HG02870 (cell line): ENCODE data around the gene TOMM20L.
A peak's percentile ranks its signal among the peaks of the same experiment; 100 is the strongest.
"Not testable (repeated sequence)": the region's sequence is repeated elsewhere in the genome, so short reads cannot be mapped to it uniquely, and the experiment has no call there.

Source experiments
- ATAC-seq: cut with Tn5 transposase; IDR thresholded peaks from one replicate; pipeline ENCODE4 v1.9.1; 2021; ENCODE audit warnings: mild to moderate bottlenecking, moderate library complexity; ENCODE audit not compliant: unreplicated experiment

TOMM20L gene

GRCh38 chr14:58395812-58396788 lies at the start of gene TOMM20L:
Gene TOMM20L, plus strand, starts transcription at chr14:58395930. Its CDS starts 28 bp downstream, at chr14:58395958.
- ATAC-seq: peak; percentile 87

GRCh38 chr14:58353516-58354299 lies 42.0 kb upstream of the TOMM20L start:
- ATAC-seq: no peak

GRCh38 chr14:58354808-58355207 lies 40.9 kb upstream of the TOMM20L start:
- ATAC-seq: no peak

- ATAC-seq: no peak
Observed at GRCh38 chr14:58356268-58356667, 39.5 kb upstream of the TOMM20L start.

- ATAC-seq: not testable (repeated sequence)
Observed at GRCh38 chr14:58362272-58362671, 33.5 kb upstream of the TOMM20L start.

GRCh38 chr14:58362798-58363412 lies 32.8 kb upstream of the TOMM20L start:
- ATAC-seq: no peak

- no peak for ATAC-seq
Observed at GRCh38 chr14:58364316-58364715, 31.4 kb upstream of the TOMM20L start.

- no peak for ATAC-seq
Observed at GRCh38 chr14:58367296-58367695, 28.4 kb upstream of the TOMM20L start.

GRCh38 chr14:58368956-58369355 lies 26.8 kb upstream of the TOMM20L start:
- ATAC-seq: no peak

- no peak for ATAC-seq
Observed at GRCh38 chr14:58376791-58377190, 18.9 kb upstream of the TOMM20L start.

- ATAC-seq: no peak
Observed at GRCh38 chr14:58390830-58391229, 4.9 kb upstream of the TOMM20L start.

- no peak for ATAC-seq
Observed at GRCh38 chr14:58395562-58395811, 243 bp upstream of the TOMM20L start.

GRCh38 chr14:58397156-58397555 lies 1.4 kb downstream of the TOMM20L start:
- ATAC-seq: no peak

GRCh38 chr14:58398495-58398894 lies 2.8 kb downstream of the TOMM20L start:
- ATAC-seq: no peak

- no peak for ATAC-seq
Observed at GRCh38 chr14:58398895-58399294, 3.2 kb downstream of the TOMM20L start.

GRCh38 chr14:58401587-58401986 lies 5.9 kb downstream of the TOMM20L start:
- no peak for ATAC-seq

GRCh38 chr14:58408681-58409215 lies 13.0 kb downstream of the TOMM20L start:
- no peak for ATAC-seq

GRCh38 chr14:58414845-58415244 lies 19.1 kb downstream of the TOMM20L start:
- no peak for ATAC-seq

GRCh38 chr14:58415636-58416547 lies 20.2 kb downstream of the TOMM20L start:
- no peak for ATAC-seq

GRCh38 chr14:58416934-58417333 lies 21.2 kb downstream of the TOMM20L start:
- ATAC-seq: not testable (repeated sequence)
